KMS-11 (cell line): ENCODE measurements around the gene GRM5.
"Not testable (repeated sequence)": the region's sequence is repeated elsewhere in the genome, so short reads cannot be mapped to it uniquely, and the experiment has no call there.

Experiments used
- H2AFZ ChIP-seq: fragments of 200-600 bp; sonication (generic); 2 replicates; pipeline ENCODE4 v1.6.1; 2016; ENCODE audit warnings: antibody characterized with exemption, mixed run types, low read depth
- H3K27ac ChIP-seq: fragments of 200-600 bp; sonication (generic); 2 replicates; pipeline ENCODE4 v1.6.1; 2016; ENCODE audit warnings: mild to moderate bottlenecking, mixed run types
- H3K27me3 ChIP-seq: fragments of 200-600 bp; sonication (generic); 2 replicates; pipeline ENCODE4 v1.6.1; 2017; ENCODE audit warnings: mild to moderate bottlenecking, low read depth, mixed run types, moderate library complexity; ENCODE audit not compliant: insufficient read depth
- H3K36me3 ChIP-seq: fragments of 200-600 bp; sonication (generic); 2 replicates; pipeline ENCODE4 v1.6.1; 2017; ENCODE audit warnings: mild to moderate bottlenecking, mixed run types; ENCODE audit not compliant: insufficient read depth
- H3K4me1 ChIP-seq: fragments of 200-600 bp; sonication (generic); 2 replicates; pipeline ENCODE4 v1.6.1; 2016; ENCODE audit warnings: mild to moderate bottlenecking, low read depth, mixed run types; ENCODE audit not compliant: poor library complexity, severe bottlenecking
- H3K4me2 ChIP-seq: fragments of 200-600 bp; sonication (generic); 2 replicates; pipeline ENCODE4 v1.7.0; 2016; ENCODE audit warnings: mild to moderate bottlenecking, mixed run types
- H3K4me3 ChIP-seq: fragments of 200-600 bp; sonication (generic); IDR thresholded peaks from 2 replicates; pipeline ENCODE4 v1.6.1; 2017; ENCODE audit warnings: low read depth, low read length, mixed read lengths; ENCODE audit not compliant: insufficient read depth
- H3K79me2 ChIP-seq: fragments of 200-600 bp; sonication (generic); 2 replicates; pipeline ENCODE4 v1.6.1; 2016; ENCODE audit warnings: low read depth, mixed run types; ENCODE audit not compliant: insufficient read depth
- H3K9ac ChIP-seq: fragments of 200-600 bp; sonication (generic); 2 replicates; pipeline ENCODE4 v1.6.1; 2016; ENCODE audit warnings: mild to moderate bottlenecking, mixed run types
- H4K20me1 ChIP-seq: fragments of 200-600 bp; sonication (generic); 2 replicates; pipeline ENCODE4 v1.6.1; 2016; ENCODE audit warnings: mild to moderate bottlenecking, mixed run types; ENCODE audit not compliant: insufficient read depth
- CTCF ChIP-seq: fragments of 200-600 bp; sonication (generic); conservative IDR thresholded peaks from 2 replicates; pipeline ENCODE4 v1.6.1; 2017; ENCODE audit warnings: low read depth, mild to moderate bottlenecking, antibody characterized with exemption, low read length, moderate library complexity, mixed read lengths

The GRM5 gene

GRCh38 chr11:88536616-88537265 is 529.0 kb downstream of the GRM5 start:
- Histone ChIP-seq H3K4me3 (no peak overlapping the region), H4K20me1 (no peaks in the 10 kb centered on the region), H3K27me3 (no peaks in the 10 kb centered on the region), H3K27ac (no peak overlapping the region), H3K36me3 (no peaks in the 10 kb centered on the region), H3K4me1 (no peaks in the 10 kb centered on the region), H3K4me2 (no peak overlapping the region), H2AFZ (no peak overlapping the region), H3K9ac (no peak overlapping the region), H3K79me2 (no peaks in the 10 kb centered on the region)
- no peak for TF ChIP-seq CTCF

GRCh38 chr11:88535916-88536547 is 529.8 kb downstream of the GRM5 start:
- H3K27ac ChIP-seq: no peak overlapping the region
- H3K4me1 ChIP-seq: no peaks in the 10 kb centered on the region
- H3K36me3 ChIP-seq: no peaks in the 10 kb centered on the region
- no peak overlapping the region for H3K9ac ChIP-seq
- H3K4me2 ChIP-seq: no peak overlapping the region
- no peak for TF ChIP-seq CTCF
- no peaks in the 10 kb centered on the region for H3K27me3 ChIP-seq
- H3K79me2 ChIP-seq: no peaks in the 10 kb centered on the region
- H3K4me3 ChIP-seq: no peak overlapping the region
- no peaks in the 10 kb centered on the region for H4K20me1 ChIP-seq
- H2AFZ ChIP-seq: no peak overlapping the region

- no peaks in the 10 kb centered on the region for H3K27me3 ChIP-seq
- no peak overlapping the region for H3K9ac ChIP-seq
- no peaks in the 10 kb centered on the region for H3K79me2 ChIP-seq
- no peak overlapping the region for H3K4me3 ChIP-seq
- no peaks in the 10 kb centered on the region for H4K20me1 ChIP-seq
- H3K4me2 ChIP-seq: no peak overlapping the region
- H3K36me3 ChIP-seq: no peaks in the 10 kb centered on the region
- no peaks in the 10 kb centered on the region for H3K4me1 ChIP-seq
- no peak overlapping the region for H3K27ac ChIP-seq
- no peak overlapping the region for H2AFZ ChIP-seq
- no peak for TF ChIP-seq CTCF
Observed at GRCh38 chr11:88535266-88535665, 530.5 kb downstream of the GRM5 start.

GRCh38 chr11:88534706-88535105 is 531.1 kb downstream of the GRM5 start:
- H3K4me2 ChIP-seq, H3K4me1 ChIP-seq, H3K27me3 ChIP-seq, H3K27ac ChIP-seq, H3K79me2 ChIP-seq, H4K20me1 ChIP-seq, H3K36me3 ChIP-seq, H3K4me3 ChIP-seq, H2AFZ ChIP-seq, H3K9ac ChIP-seq: not testable (repeated sequence)

GRCh38 chr11:88534185-88534584 is 531.6 kb downstream of the GRM5 start:
- Histone ChIP-seq H3K36me3 (no peaks in the 10 kb centered on the region), H3K79me2 (no peaks in the 10 kb centered on the region), H3K9ac (no peak overlapping the region), H2AFZ (no peak overlapping the region), H3K27ac (no peak overlapping the region), H4K20me1 (no peaks in the 10 kb centered on the region), H3K4me3 (no peak overlapping the region), H3K27me3 (no peaks in the 10 kb centered on the region), H3K4me1 (no peaks in the 10 kb centered on the region), H3K4me2 (no peak overlapping the region)
- TF ChIP-seq CTCF: no peak
